Tibial artery (tissue), 4 donors: ENCODE measurements around the gene SLC39A11.

Experiments
- DNase-seq, 2 donors: peaks; one replicate each; pipeline ENCODE4 v3.0.0-alpha.2; 2019
- H3K27ac ChIP-seq, 2 donors: fragments of 200-600 bp; sonication (generic) in 1 of 2; 1 replicate in 1 of 2; 2 replicates in 1 of 2; pipeline ENCODE4 v1.5.1; 2018 to 2019; ENCODE audit warnings: mild to moderate bottlenecking in 1 of 2
- H3K27me3 ChIP-seq, 2 donors: fragments of 200-600 bp; sonication (generic) in 1 of 2; one replicate each; pipeline versions ENCODE4 v1.5.1 to v1.6.0; 2016 to 2019
- H3K36me3 ChIP-seq, 3 donors: fragments of 200-600 bp; sonication (generic) in 2 of 3; one replicate each; pipeline ENCODE4 v1.5.1; 2016 to 2019; ENCODE audit warnings: mild to moderate bottlenecking in 2 of 3
- H3K4me1 ChIP-seq, 4 donors: fragments of 200-600 bp; sonication (generic) in 2 of 4; 1 replicate in 3 of 4; 2 replicates in 1 of 4; pipeline ENCODE4 v1.5.1; 2016 to 2019
- H3K4me3 ChIP-seq, 2 donors: fragments of 200-600 bp; sonication (generic) in 1 of 2; 1 replicate in 1 of 2; 2 replicates in 1 of 2; pipeline ENCODE4 v1.5.1; 2018 to 2019; ENCODE audit warnings: mild to moderate bottlenecking in 2 of 2
- H3K9me3 ChIP-seq, 3 donors: fragments of 200-600 bp; sonication (generic) in 1 of 3; one replicate each; pipeline ENCODE4 v1.5.1; 2016 to 2019
- intact Hi-C: fragments of 100-400 bp; cut with DNase I; formaldehyde crosslinking; loops from one replicate; pipeline ENCODE4 v1.15.0; 2023; ENCODE audit warnings: low total_unique reads
- TF ChIP-seq, protein P1 (sequence below), 2 experiments: fragments of 200-600 bp in 1 of 2; fragments of 450-650 bp in 1 of 2; IDR thresholded peaks; one replicate each; pipeline ENCODE4 v1.5.1; 2017 to 2019; ENCODE audit warnings: antibody characterized with exemption in 2 of 2, mild to moderate bottlenecking in 1 of 2, moderate library complexity in 1 of 2

SLC39A11 gene

DNA sequence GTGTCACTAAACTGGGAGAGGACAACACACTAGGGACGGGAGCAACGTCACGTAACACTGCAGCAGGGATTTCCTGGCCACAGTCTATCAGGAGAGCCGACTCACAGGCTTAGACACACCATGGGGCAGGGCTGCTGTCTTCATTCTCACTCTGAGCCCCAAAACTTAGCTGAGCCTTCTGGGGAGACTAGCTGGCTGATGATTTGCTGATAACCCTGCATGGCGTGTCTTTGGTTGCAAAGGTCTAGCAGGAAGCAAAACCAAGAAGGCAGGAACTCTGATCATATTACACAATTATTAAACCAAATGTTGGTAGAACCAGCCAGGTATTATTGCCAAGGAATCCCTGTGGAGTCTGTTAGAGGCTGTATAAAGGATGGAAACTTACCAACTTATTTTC lies 345.0 kb downstream of the SLC39A11 start:
- intact Hi-C loops = no loop called here
- Histone ChIP-seq H3K9me3 (no peaks in the 10 kb centered on the region), H3K4me3 (no peak overlapping the region), H3K27me3 (no peaks in the 10 kb centered on the region), H3K27ac (no peak overlapping the region), H3K4me1 (no peaks in the 10 kb centered on the region), H3K36me3 (no peaks in the 10 kb centered on the region)
- TF ChIP-seq, protein P1, sequence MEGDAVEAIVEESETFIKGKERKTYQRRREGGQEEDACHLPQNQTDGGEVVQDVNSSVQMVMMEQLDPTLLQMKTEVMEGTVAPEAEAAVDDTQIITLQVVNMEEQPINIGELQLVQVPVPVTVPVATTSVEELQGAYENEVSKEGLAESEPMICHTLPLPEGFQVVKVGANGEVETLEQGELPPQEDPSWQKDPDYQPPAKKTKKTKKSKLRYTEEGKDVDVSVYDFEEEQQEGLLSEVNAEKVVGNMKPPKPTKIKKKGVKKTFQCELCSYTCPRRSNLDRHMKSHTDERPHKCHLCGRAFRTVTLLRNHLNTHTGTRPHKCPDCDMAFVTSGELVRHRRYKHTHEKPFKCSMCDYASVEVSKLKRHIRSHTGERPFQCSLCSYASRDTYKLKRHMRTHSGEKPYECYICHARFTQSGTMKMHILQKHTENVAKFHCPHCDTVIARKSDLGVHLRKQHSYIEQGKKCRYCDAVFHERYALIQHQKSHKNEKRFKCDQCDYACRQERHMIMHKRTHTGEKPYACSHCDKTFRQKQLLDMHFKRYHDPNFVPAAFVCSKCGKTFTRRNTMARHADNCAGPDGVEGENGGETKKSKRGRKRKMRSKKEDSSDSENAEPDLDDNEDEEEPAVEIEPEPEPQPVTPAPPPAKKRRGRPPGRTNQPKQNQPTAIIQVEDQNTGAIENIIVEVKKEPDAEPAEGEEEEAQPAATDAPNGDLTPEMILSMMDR (IDR thresholded peaks at IDR 0.05) = no peak
- DNase-seq = no peak

DNA sequence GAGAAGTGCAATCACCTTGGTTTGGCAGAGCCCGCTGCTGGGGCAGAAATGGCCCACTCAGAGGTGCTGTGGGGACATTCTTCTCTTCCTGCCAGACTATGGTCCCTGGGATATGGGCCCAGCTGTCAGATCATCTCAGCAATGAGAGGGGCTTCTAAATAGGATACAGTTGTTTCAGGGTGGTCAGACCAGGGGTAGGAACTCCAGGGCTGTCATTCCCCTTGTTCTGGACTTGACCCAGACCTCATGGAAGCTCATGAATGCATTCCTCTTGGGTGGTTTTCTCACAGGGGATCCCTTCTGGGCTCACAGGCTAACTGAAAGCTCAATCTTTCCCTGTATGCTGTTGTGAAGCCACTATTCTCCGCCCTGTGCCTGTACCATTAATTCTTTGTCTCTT lies 347.2 kb downstream of the SLC39A11 start:
- no peak overlapping the region for H3K27ac ChIP-seq
- H3K27me3 ChIP-seq = no peaks in the 10 kb centered on the region
- DNase-seq = no peak
- no peaks in the 10 kb centered on the region for H3K36me3 ChIP-seq
- H3K4me3 ChIP-seq = no peak overlapping the region
- no peaks in the 10 kb centered on the region for H3K4me1 ChIP-seq
- no peaks in the 10 kb centered on the region for H3K9me3 ChIP-seq
- intact Hi-C loops = no loop called here
- TF ChIP-seq, protein P1 (IDR thresholded peaks at IDR 0.05) = no peak

DNA sequence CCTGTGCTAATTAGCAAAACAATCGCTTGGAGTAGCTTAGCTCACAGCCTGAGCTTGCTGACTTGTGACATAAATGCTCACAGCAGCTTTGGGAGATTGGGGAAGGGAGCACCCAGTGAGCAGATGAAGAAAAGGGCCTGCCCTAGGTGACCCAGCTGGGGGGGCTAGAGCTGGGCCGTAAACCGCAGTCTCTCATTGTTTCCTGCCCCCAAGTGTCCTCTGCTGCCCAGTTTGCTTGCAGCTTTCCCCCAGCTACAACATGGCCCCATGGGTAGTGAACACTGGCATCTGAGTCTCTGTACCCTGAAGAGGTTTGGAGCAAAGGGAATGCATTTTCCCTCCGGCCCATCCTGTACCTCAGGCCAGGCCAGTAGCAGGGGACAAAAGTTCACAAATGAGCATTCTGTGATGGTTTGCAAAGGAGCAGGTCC lies 349.4 kb downstream of the SLC39A11 start:
- no peak for DNase-seq
- H3K27ac ChIP-seq = no peak overlapping the region
- H3K9me3 ChIP-seq = no peaks in the 10 kb centered on the region
- H3K4me3 ChIP-seq = no peak overlapping the region
- H3K4me1 ChIP-seq = no peaks in the 10 kb centered on the region
- no peaks in the 10 kb centered on the region for H3K27me3 ChIP-seq
- TF ChIP-seq, protein P1 (IDR thresholded peaks at IDR 0.05) = no peak
- intact Hi-C loops = no loop called here
- H3K36me3 ChIP-seq = peaks cover 0 to 6% (median 0%) of the 10 kb centered on the region in 3 donors

GRCh38 chr17:72737151-72737690 lies 355.3 kb downstream of the SLC39A11 start:
- DNase-seq = no peak
- Histone ChIP-seq H3K27me3 (no peaks in the 10 kb centered on the region), H3K4me3 (no peak overlapping the region), H3K27ac (no peak overlapping the region), H3K4me1 (no peaks in the 10 kb centered on the region), H3K36me3 (peaks cover 8 to 17% (median 12%) of the 10 kb centered on the region in 3 donors), H3K9me3 (no peaks in the 10 kb centered on the region)
- intact Hi-C loops = no loop called here
- TF ChIP-seq, protein P1 (IDR thresholded peaks at IDR 0.05) = no peak

- no peak for DNase-seq
Measured at GRCh38 chr17:72735592-72735991, 356.9 kb downstream of the SLC39A11 start.

More at GRCh38 chr17:72735592-72735991, 356.9 kb downstream of the SLC39A11 start:
- H3K27ac ChIP-seq = no peak overlapping the region
- intact Hi-C loops = no loop called here
- TF ChIP-seq, protein P1 (IDR thresholded peaks at IDR 0.05) = no peak
- no peaks in the 10 kb centered on the region for H3K9me3 ChIP-seq
- H3K36me3 ChIP-seq = peaks cover 8 to 17% (median 12%) of the 10 kb centered on the region in 3 donors
- H3K27me3 ChIP-seq = no peaks in the 10 kb centered on the region
- H3K4me1 ChIP-seq = no peaks in the 10 kb centered on the region
- H3K4me3 ChIP-seq = no peak overlapping the region
